SKM-1 treated with dmso at 0.1 percent for 144 hours (cell line): ENCODE measurements around the gene PAQR4.

Source experiments
- DNase-seq: peaks from one replicate; lab custom pipeline; 2025; ENCODE audit not compliant: unreplicated experiment; lab: John Stamatoyannopoulos, UW

PAQR4 gene

DNA sequence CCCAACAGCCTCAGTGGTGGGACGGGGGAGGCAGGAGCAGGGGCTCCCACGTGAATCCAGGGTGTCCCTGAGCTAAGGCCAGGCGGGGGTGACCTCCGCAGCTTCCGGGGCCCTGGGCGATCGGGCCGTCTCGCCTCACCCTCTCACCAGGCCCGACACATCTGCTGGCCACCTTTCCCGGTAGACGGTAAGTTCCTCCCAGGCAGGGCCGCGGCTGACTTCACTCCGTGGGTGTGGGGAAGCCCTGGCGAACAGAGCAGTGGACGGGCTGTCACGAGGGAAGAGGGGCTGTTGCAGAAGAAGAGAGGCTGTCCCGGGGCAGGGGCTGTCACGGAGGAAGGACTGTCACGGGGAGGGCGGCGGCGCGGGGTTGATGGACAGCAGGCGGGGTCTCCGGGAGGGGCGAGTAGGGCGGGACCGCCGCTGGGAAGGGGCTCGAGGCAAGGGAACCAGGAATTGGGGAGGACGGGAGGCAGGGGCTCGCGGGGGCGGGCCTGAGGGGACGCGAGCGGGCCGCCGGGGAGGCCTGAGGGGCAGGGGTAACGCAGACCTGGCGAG, 10.6 kb downstream of the PAQR4 start:
- DNase-seq = no peak

DNA sequence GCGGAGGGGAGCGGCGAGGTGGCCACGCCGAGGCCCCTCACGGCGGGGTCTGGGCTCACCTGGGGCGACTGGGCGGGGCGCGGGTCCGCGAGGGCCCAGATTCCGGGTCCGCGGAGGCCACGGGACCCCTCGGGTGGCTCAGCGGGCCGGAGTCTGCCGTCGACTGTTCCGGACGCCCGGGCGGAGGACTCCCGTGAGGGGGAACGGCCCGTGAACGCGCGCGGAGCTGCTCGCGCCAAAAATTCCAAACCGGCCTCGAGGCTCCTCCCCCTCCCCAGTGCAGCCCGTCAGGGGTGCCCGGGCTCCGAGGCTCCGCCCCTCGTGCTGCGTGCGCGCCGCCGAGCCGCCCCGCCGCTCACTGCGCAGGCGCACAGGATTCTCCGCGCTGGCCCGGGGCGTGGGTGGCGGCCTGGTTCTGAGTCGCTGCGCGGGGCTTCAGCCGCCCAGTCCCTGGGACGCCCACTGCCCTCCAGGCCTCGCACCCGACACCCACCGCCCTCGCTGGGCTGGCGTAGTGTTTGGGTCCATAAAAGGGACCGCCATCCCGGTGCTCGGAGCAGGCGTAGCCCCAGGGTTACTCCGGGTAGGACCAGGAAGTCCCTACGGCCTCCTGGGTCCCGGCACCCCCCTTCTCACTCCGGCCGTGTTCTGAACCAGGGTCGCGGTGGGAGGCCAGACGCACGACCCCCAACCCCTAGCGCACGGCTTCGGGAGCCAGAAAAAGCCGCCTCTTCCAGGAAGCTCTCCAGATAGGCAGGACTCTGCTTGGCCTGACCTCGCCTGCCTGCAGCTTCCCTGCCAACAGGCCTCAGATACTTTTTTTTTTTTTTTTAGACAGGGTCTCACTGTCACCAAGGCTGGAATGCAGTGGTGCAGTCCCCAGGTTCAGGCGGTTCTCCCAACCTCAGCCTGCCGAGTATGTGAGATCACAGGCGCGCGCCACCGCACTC, 11.4 kb downstream of the PAQR4 start, which contains the start of gene PKMYT1:
Gene PKMYT1, minus strand, starts transcription at position 220 of the 950 bp plus-strand sequence. CDS start 789 bp downstream, outside the sequence.
- DNase-seq = peak; percentile 87

DNA sequence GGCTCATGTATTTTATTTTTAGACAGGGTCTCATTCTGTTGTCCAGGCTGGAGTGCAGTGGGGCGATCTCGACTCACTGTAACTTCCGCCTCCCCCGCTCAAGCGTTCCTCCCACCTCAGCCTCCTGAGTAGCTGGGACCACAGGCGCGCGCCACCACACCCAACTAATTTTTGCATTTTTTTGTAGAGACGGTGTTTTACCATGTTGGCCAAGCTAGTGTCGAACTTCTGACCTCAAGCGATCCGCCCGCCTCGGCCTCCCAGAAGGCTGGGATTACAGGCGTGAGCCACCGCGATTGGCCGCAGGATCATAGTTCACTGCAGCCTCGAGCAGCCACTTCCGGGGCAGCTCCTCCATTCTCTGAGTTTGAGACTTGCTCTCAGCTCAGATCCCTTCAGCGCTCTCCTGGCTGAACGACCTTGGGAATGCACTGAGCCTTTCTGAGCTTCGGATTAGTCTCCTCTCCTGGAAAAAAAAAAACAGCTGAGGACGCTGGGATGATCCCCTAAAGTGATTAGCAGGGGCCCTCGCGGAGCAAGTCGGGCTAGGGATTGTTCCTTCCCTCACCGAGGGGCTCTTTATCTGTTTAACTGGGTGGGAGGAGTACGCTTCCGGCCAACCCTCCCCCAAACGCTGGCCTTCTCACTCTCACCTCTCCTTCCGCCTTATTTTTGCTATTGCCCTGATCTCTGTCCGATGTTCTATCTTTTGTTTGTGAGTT, 12.2 kb downstream of the PAQR4 start:
- no peak for DNase-seq

DNA sequence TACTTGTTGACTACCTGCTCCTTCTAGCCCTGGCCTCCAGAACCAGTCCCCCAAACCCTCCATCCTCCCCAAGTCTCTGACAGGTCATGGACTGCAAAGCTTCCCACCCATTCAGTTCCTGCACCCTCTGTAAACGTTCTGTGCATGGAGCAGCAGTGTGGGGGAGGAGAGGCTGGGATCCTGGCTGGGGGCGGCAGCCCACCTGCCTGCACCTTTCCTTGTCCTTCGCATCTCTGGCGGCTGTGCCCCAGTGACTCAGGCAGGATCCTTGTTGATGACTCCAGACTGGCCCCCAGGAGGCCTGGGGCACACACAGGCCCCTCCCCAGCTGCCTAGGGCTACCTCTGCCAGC, 12.7 kb downstream of the PAQR4 start:
- DNase-seq = no peak

DNA sequence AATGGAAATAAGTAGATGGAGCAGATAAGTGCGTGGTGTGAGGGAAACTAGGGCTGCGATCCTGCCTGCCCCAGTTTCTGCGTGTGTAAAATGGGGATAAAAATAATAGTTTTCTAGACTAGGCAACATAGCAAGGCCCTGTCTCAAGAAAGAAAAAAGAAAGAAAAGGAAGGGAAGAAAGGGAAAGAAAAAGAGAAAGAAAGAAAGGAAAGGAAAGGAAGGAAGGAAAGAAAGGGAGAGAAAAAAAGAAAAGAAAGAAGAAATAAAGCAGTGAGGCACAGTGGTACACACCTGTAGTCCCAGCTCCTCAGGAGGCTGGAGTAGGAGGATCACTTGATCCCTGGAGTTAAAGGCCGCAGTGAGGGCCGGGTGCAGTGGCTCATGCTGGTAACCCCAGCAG, 13.3 kb downstream of the PAQR4 start:
- no peak for DNase-seq

DNA sequence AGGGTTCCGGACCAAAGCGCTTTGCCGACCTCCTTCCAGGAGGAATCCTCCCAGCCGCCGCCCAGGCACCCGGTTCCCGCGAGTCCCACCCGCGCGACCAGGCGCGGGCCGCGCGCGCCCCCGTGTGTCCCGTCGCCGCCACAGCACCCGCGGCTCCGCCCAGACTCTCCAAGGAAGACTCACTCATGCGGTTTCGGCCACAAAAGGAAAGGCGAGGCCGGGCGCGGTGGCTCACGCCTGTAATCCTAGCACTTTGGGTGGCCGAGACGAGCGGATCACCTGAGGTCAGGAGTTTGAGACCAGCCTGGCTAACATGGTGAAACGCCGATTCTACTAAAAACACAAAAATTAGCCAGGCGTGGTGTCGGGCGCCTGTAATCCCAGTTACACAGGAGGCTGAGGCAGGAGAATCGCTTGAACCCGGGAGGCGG, 14.6 kb downstream of the PAQR4 start:
- peak; percentile 80 for DNase-seq

DNA sequence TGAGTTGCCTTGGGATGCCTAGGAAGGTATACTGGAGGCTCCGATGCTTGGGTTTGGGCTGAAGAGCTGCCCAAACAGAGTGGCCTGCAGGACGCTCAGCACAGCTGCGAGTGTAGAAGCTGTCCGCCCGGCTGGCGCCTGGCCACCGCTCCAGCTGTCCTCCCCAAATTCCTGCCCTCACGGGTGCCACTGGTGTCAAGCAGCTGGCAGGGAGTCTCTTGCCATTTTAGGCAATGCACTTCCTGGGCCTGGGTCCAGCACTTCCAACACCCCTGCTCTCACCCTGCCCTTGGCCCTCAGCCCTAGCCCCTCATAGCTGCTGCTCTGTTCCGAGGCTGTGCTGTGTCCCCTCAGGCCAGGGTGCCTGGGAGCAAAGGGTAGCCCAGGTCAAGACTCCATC, 16.3 kb downstream of the PAQR4 start:
- DNase-seq = no peak

DNA sequence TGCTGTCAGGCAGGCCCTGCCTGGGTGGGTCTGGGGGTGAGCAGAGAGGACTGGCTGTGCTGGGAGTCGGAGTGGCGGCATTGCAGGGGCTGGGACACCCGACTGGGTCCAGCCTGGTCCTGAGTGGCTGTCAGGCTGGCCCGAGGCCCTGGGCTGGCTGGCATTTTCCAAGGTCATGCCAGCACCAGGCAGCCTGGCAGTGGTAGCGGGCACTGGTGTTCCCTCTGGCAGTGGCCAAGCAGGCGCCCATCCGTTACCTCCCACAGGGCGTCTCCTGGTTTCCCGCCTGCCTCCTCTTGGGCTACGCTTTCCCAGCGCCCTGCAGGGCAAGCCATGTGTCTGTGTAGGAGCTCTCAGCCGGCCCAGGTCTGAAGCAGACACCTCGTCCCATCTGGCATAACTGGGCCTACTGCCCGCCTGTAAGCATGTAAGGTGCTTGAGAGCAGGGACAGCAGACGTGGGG, 16.8 kb downstream of the PAQR4 start:
- DNase-seq = no peak

DNA sequence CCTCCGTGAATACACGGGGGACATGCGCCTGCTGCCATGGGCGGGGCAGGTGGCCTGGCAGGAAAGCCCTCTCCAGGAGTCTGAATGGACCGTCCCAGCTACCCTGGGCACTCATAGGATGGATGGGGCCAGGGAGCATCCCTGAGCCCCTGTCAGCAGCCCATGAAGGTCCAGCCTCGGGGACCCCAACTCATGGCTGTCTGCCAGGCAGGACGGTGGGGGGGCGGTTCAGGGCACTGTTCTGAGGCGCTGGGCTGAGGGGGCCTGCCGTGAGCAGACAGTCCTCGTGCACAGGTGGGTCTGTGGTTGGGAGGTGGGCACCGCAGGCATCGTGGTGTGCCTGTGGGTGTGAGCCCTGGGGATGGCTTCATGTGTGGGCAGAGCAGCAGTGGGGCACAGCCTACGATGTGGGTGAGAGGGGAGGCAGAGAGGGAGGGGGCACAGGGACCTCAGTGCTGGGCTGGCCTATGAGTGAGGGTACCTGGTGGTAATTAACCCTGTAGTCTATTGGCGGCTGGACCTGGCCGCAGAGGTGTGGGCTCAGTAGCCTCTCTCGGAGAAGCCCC, 17.6 kb downstream of the PAQR4 start:
- DNase-seq = no peak

DNA sequence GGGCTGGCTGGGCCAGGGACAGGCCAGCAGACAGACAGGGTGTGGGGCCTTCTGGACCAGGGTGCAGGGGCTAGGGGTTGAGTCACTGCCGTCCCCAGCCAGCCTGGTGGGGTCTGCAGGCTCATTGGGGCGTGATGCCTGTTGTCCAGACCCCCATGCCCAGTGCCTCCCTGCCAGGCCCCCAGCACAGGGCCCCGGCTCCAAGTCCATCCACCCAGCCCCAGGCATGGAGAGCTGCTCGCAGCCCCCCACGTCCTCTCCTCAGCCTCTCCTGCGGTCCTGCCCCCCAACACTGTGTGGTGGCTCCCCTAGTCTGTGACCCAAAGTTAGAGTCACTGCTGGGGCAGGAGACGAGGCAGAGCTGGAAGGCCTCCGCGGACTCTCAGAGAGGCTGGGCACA, 18.1 kb downstream of the PAQR4 start:
- DNase-seq = no peak

DNA sequence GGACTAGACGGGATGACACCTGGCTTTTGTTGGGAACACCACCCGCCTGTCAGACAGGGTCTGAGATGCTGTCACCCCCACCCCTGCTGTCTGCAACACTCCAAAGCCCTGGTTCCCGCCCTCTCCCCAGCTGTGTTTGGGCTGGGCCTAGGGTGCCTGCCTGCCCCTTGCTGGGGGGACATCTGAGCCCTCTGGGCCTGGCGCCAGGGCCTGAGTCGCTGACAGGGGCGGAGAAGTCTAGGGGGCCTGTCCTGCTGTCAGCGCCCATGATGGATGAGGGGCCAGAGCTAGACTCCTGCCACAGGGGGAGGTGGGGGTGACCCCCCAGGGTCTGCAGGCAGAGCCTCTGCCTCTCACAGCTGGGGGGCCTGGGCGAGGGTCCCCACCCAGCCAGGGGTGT, 18.7 kb downstream of the PAQR4 start:
- no peak for DNase-seq

DNA sequence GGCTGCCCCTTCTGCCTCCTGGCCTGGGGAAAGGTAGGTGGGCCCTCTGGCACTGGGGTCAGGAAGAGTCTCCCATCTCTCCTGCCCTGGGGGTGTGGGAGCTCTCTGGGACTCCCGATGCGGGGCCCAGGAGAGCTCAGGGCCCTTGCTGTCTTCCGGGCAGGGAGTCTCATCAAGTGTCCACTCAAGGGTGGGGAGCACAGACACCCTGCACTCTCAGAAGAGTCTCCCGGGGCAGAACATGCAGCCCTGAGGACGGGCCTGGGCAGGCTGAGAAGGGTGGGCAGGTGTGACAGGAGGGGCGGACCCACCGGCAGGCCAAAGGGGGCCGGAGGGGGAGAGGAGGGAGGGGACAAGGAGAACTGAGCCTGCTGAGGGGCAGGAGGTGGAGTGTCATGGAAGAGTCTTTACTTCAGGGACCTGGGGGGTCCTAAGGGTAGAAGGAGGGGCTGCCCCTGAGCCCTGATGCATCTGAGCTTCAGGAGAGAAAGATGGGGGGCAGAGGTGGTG, 19.5 kb downstream of the PAQR4 start:
- no peak for DNase-seq

DNA sequence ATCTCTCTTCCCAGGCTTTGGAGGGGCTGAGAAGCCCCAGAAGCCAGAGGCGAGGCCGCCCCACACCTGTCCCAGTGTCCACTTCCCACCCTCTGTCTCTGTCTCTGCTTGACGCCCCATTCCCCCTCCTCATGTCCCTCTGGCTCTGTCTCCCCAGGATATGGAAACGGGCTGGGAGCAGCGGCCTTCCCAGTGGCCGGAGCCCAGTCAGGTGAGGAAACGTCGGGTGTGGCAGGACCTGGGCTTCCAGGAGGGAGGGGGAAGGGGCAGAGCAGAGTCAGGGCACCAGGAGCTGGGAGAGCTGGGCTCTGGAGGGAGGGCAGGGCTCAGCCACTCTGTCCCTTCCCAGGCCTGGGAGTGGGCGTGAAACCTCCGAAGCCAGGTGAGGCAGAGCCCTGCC, 21.7 kb downstream of the PAQR4 start:
- DNase-seq = no peak

DNA sequence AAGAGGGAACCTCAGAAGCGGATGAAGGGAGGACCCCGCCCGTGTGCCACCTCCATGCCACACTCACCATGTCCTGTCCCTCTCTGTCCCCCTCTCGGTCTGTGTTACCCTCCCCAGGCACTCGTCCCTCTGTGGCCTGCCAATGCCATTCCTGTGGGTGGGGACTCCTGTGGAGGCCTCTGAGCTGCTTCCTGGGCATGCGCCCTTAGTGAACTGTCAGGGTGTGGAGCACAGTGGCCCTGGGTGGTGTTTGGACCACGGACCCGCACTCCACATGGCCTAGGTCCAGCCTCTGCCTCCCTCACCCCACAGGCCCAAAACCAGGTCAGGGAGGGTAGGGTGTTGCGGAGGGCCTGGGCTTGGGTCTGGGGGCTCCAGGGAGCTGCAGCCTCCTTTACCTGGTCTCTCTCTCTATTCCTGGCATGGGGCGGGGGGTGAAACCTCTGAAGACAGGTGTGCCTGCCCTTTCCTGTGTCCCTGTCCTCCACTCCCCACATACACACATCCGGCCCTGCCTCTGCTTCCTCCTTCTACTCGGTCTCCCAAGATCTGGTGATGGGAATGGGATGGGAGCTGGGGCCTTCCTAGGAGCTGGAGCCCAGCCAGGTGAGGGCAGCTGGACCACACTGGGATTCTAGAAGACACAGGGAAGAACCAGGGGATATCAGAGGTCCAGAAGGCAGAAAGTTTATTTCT, 22.6 kb downstream of the PAQR4 start:
- DNase-seq = no peak

DNA sequence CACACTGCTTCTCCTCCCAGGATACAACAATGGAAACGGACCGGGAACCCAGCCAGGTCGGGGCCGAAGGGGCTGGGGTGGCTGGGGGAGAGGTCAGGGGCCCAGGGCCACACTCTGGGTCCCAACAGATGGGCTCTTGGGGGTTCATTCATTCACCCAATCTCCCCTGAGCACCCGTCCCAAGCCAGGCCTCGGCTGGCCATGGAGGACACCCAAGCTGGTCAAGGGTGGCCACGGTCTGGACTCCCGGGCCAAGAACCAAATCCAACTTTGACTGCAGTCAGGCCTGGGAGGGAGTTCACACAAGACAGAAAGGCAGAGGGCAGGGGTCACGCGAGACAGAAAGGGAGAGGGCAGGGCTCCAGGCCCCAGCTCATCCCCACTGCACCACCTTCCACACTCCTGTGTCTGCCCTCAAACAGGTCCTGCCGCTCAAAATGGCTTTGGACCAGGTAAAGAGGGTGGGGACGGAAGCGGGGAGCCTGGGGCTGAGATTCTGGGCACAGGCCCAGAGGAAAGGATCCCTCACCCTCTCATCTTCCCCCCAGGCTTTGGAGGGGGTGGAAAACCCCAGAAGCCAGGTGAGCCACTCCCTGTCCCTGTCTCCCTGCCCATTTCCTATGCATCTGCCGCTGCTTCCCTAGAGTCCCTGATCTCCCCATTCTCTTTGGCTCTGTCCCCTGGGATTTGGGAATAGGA, 23.4 kb downstream of the PAQR4 start:
- no peak for DNase-seq

DNA sequence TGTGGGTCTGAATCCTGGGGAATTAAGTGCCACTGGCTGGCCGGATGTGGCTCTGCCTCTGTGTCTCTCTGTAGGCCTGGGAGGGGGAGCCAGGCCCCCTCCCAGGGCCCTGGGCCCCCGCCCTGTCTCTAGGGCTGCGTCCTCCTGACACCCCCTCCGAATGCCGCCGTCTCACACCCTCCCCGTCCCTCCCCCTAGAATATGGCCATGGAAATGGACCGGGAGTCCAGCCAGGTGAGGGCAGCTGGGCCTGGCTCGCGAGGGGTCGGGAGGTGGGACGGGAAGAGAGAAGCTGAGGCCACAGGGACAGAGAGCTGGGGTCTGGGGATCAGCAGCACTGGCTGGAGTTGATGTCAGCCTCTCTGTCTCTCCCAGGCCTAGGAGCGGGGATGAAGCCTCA, 27.1 kb downstream of the PAQR4 start:
- DNase-seq = no peak

DNA sequence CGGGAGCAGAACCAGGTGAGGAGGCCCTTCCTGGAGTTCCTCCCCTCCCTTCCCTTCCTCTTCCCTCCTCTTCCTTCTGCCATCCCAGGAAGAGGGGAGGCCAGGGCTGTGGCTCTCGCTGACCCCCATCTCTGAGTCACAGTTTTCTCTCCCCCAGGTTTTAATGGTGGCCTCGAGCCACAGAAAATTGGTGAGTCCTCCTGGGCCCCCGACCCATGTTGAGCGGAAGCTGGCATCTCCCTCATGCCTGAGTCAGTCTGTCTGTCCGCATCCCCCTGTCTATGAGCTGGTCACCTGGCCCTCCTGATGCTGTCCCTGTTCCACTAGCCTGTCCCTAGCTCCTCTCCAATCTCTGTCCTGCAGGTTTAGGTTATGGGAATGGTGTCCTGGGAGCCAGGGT, 30.8 kb downstream of the PAQR4 start:
- no peak for DNase-seq

DNA sequence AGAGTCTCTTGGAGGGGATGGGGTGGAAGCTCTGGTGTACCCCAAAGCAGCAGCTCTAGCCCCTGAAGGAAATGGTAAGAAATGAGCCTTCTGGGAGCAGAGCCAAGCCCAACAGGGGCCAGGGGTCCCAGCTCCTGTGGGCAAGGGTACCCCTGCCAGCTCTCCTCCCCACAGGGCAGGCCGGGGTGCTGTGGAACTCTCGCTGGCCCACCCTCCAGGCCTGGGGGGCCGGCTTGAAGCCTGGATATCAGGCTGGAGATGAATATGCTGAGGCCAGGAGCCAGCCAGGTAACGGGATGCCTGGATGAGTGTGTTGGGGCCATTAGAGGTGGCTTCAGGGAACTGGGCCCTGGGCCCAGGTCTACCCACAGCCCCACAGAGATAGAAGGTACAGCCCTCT, 31.4 kb downstream of the PAQR4 start:
- DNase-seq = no peak

DNA sequence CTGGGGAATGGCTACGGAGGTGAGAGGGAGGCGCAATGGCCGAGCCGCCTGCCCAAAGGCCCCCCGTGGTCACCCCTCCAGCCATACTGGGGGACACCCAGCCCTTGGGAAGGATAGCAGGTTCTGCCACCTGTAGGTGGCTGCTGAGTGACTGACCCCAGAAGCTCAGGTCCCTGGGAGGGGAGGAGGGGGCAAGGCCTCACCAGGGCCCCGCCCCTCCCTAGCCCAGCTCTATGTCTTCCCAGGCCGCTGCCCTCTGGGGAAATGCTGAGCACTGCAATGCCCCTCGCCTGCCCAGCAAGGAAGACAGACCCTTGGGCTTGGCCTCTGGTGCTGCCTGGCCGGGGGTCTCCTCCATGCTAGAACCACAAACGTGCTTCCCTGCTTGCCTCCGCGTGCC, 32.2 kb downstream of the PAQR4 start:
- DNase-seq = no peak
